ENCODE results near the gene ATG7. TPM values are rescaled to one million over a fixed set of nuclear protein-coding genes. Genes with fewer than 3 reads are reported as not detected.

Gene ATG7
- total and polyA plus RNA-seq, 4 experiments from 2014 or later = 16.9 to 32.8 (median 27.8) TPM

DNA sequence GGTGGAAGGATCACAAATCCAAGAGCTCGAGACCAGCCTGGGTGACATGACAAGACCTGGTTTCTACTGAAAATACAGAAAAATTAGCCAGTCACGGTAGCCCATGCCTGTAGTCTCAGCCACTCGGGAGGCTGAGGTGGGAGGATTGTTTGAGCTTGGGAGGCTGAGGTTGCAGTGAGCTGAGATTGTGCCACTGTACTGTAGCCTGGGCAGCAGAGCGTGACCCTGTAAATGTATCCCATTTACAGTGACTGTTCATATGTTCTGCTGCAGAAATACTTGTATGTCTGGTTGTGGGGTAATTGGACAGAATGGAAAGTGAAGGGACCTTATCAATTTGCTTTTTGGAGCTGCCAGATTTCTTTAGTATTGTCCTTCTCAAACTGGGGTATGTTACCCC is 24.9 kb downstream of the ATG7 start:
- H3K4me3 ChIP-seq (ENCODE audit: low read length in 2 of 2) = no peak overlapping the region
- no peak overlapping the region for H3K27ac ChIP-seq (ENCODE audit: low read depth, low read length)
- Mint-ChIP-seq H3K4me1 (peaks cover 2 to 9% (median 7%) of the 10 kb centered on the region in 4 donors), H3K4me3 (no peak overlapping the region), H3K36me3 (peaks cover 42% of the 10 kb centered on the region in 2 donors), H3K9me3 (no peaks in the 10 kb centered on the region), H3K27me3 (no peaks in the 10 kb centered on the region), H3K27ac (peak overlapping the region in 2 of 7 donors; percentile 24 to 30)
- POLR2A ChIA-PET (ENCODE audit: partially characterized antibody) = no interaction called here
- no peak for DNase-seq
- intact Hi-C loops (cut with micrococcal nuclease) = no loop called here
- no peaks in the 10 kb centered on the region for H3K9me3 ChIP-seq (ENCODE audit: control insufficient read depth in 1 of 2, low read length in 2 of 2)
- peaks cover under 1% of the 10 kb centered on the region for H3K4me1 ChIP-seq (ENCODE audit: insufficient read depth, low read length)
- CTCF ChIA-PET (ENCODE audit: partially characterized antibody) = no interaction called here
- H3K36me3 ChIP-seq (ENCODE audit: insufficient read depth, low read length) = peaks cover 9% of the 10 kb centered on the region
- H3K27me3 ChIP-seq (ENCODE audit: insufficient read depth, low read length) = no peaks in the 10 kb centered on the region

GRCh38 chr3:11300970-11301369 is 28.8 kb downstream of the ATG7 start:
- Histone ChIP-seq H3K9me3 (ENCODE audit: control insufficient read depth in 1 of 2, low read length in 2 of 2) (no peaks in the 10 kb centered on the region), H3K4me3 (ENCODE audit: low read length in 2 of 2) (no peak overlapping the region), H3K27me3 (ENCODE audit: insufficient read depth, low read length) (no peaks in the 10 kb centered on the region), H3K27ac (ENCODE audit: low read depth, low read length) (no peak overlapping the region), H3K36me3 (ENCODE audit: insufficient read depth, low read length) (peaks cover 17% of the 10 kb centered on the region), H3K4me1 (ENCODE audit: insufficient read depth, low read length) (no peaks in the 10 kb centered on the region)
- H3K4me3 Mint-ChIP-seq = no peak overlapping the region
- POLR2A ChIA-PET (ENCODE audit: partially characterized antibody) = interaction anchor here (0.9 kb wide), 1 partner anchor 29 kb away, joined by 4 read pairs; the partner anchor contains the start of gene ATG7
- peaks cover 58 to 63% of the 10 kb centered on the region in 2 donors for H3K36me3 Mint-ChIP-seq
- H3K27me3 Mint-ChIP-seq = no peaks in the 10 kb centered on the region
- no peaks in the 10 kb centered on the region for H3K9me3 Mint-ChIP-seq
- H3K4me1 Mint-ChIP-seq = peaks cover 4 to 18% (median 10%) of the 10 kb centered on the region in 4 donors
- CTCF ChIA-PET (ENCODE audit: partially characterized antibody) = no interaction called here
- DNase-seq = no peak
- intact Hi-C loops (cut with micrococcal nuclease) = no loop called here
- peak overlapping the region in 4 of 7 donors; percentile 1 to 88 (median 40) for H3K27ac Mint-ChIP-seq

DNA sequence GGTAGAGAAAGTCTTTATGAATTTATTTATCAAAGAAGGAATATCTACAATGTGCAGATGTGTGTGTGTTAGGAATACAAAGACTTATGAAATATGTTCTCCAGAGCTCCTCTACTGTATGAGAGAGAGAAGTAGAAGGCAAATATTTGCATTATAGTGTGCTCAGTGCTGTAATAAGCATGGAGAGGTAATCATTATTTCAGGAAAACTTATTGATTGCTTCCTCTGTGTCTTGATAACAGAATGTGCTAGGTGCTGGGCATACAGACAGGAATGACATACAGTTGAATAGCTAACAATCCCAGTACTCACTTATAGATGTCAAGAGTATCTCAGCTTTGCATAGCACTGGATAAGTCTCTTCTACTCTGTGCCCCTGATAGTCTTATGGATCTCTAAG is 30.2 kb downstream of the ATG7 start:
- intact Hi-C loops (cut with micrococcal nuclease) = no loop called here
- Mint-ChIP-seq H3K36me3 (peaks cover 69% of the 10 kb centered on the region in 2 donors), H3K9me3 (no peaks in the 10 kb centered on the region), H3K4me1 (peaks cover 14 to 28% (median 18%) of the 10 kb centered on the region in 4 donors), H3K27ac (no peak overlapping the region), H3K4me3 (no peak overlapping the region), H3K27me3 (no peaks in the 10 kb centered on the region)
- DNase-seq = no peak
- POLR2A ChIA-PET (ENCODE audit: partially characterized antibody) = no interaction called here
- peaks cover 25% of the 10 kb centered on the region for H3K36me3 ChIP-seq (ENCODE audit: insufficient read depth, low read length)
- H3K27me3 ChIP-seq (ENCODE audit: insufficient read depth, low read length) = no peaks in the 10 kb centered on the region
- H3K4me1 ChIP-seq (ENCODE audit: insufficient read depth, low read length) = peaks cover 7% of the 10 kb centered on the region
- H3K27ac ChIP-seq (ENCODE audit: low read depth, low read length) = no peak overlapping the region
- no peaks in the 10 kb centered on the region for H3K9me3 ChIP-seq (ENCODE audit: control insufficient read depth in 1 of 2, low read length in 2 of 2)
- no peak overlapping the region for H3K4me3 ChIP-seq (ENCODE audit: low read length in 2 of 2)
- CTCF ChIA-PET (ENCODE audit: partially characterized antibody) = interaction anchor here (1.2 kb wide), 1 partner anchor 66 kb away, joined by 4 read pairs; no protein-coding TSS in a partner anchor

GRCh38 chr3:11304175-11304574 is 32.0 kb downstream of the ATG7 start:
- intact Hi-C loops (cut with micrococcal nuclease) = no loop called here
- Mint-ChIP-seq H3K27ac (peak overlapping the region in 1 of 7 donors; percentile 48), H3K4me1 (peaks cover 14 to 31% (median 18%) of the 10 kb centered on the region in 4 donors), H3K4me3 (no peak overlapping the region), H3K9me3 (no peaks in the 10 kb centered on the region), H3K36me3 (peaks cover 70 to 72% of the 10 kb centered on the region in 2 donors), H3K27me3 (no peaks in the 10 kb centered on the region)
- H3K4me1 ChIP-seq (ENCODE audit: insufficient read depth, low read length) = peaks cover 7% of the 10 kb centered on the region
- ChIA-PET POLR2A (ENCODE audit: partially characterized antibody) (interaction anchor here (1.3 kb wide), 1 partner anchor 13 kb away, joined by 3 read pairs; no protein-coding TSS in a partner anchor), CTCF (ENCODE audit: partially characterized antibody) (interaction anchor here (1.3 kb wide), 1 partner anchor 30 kb away, joined by 7 read pairs; no protein-coding TSS in a partner anchor)
- DNase-seq = no peak
- H3K4me3 ChIP-seq (ENCODE audit: low read length in 2 of 2) = no peak overlapping the region
- H3K27ac ChIP-seq (ENCODE audit: low read depth, low read length) = no peak overlapping the region
- no peaks in the 10 kb centered on the region for H3K27me3 ChIP-seq (ENCODE audit: insufficient read depth, low read length)
- H3K36me3 ChIP-seq (ENCODE audit: insufficient read depth, low read length) = peaks cover 42% of the 10 kb centered on the region
- no peaks in the 10 kb centered on the region for H3K9me3 ChIP-seq (ENCODE audit: control insufficient read depth in 1 of 2, low read length in 2 of 2)

DNA sequence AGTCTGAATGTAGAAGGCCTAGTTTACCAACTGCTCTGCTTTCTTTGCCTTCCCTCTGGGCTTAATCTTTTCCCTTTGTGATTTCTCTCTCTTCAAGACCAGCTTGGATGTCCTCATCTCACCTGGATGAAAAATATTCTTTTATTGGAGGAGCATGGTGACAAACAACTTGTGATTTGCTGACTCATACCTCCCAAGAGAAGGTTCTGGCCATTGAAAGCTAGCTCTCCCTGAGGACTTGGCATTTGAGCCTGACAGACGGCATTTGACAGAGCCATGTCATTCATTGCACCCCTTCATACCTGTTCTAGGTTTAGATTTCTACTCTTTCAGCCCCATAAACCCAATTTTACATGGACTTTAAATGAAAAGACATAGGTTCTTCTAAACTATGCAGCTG is 33.3 kb downstream of the ATG7 start:
- Histone ChIP-seq H3K4me1 (ENCODE audit: insufficient read depth, low read length) (peaks cover 7% of the 10 kb centered on the region), H3K9me3 (ENCODE audit: control insufficient read depth in 1 of 2, low read length in 2 of 2) (no peaks in the 10 kb centered on the region), H3K4me3 (ENCODE audit: low read length in 2 of 2) (no peak overlapping the region), H3K27ac (ENCODE audit: low read depth, low read length) (no peak overlapping the region), H3K36me3 (ENCODE audit: insufficient read depth, low read length) (peaks cover 42% of the 10 kb centered on the region), H3K27me3 (ENCODE audit: insufficient read depth, low read length) (no peaks in the 10 kb centered on the region)
- DNase-seq = no peak
- intact Hi-C loops (cut with micrococcal nuclease) = no loop called here
- no peaks in the 10 kb centered on the region for H3K27me3 Mint-ChIP-seq
- H3K4me3 Mint-ChIP-seq = no peak overlapping the region
- H3K36me3 Mint-ChIP-seq = peaks cover 66 to 69% of the 10 kb centered on the region in 2 donors
- H3K4me1 Mint-ChIP-seq = peaks cover 14 to 31% (median 18%) of the 10 kb centered on the region in 4 donors
- CTCF ChIA-PET (ENCODE audit: partially characterized antibody) = interaction anchor here (1.3 kb wide), 2 partner anchors 29 to 69 kb away, joined by 6 to 7 read pairs; no protein-coding TSS in a partner anchor
- H3K9me3 Mint-ChIP-seq = no peaks in the 10 kb centered on the region
- POLR2A ChIA-PET (ENCODE audit: partially characterized antibody) = interaction anchor here (2.6 kb wide), 1 partner anchor 33 kb away, joined by 9 read pairs; the partner anchor contains the start of gene ATG7
- peak overlapping the region in 3 of 7 donors; percentile 7 to 60 (median 54) for H3K27ac Mint-ChIP-seq

DNA sequence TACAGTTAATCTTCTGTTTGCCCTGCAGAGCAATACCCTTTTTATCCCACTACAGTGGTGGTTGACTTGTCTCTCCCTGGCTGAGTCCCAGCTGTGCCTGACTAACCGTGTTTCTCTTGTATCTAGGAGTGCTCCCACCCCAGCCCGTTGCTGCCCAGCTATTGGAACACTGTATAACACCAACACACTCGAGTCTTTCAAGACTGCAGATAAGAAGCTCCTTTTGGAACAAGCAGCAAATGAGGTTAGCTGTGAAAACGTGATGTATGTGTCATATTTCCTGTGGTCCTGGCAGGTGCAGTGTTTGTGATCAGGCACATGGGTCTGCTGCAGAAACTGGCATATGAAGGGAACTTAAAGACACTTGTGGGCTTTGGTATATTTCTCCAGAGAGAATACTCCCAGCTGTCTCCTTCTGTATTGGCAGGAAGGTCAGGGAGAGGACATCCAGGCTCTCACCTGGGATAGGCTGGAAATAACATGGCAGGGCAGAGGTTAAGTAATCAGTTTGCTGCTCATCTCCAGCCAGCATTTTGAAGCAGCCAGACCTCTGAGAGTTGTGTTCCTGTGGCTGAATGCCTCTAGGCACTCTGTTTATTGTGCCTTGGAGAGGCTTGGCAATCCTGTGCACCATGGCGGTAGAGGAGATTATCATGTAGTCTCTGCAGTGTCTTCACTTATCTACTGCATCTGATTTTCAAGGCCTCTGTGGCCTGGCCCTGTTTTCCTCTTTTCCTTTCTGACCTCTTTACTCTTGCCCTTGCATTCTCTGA is 34.8 kb downstream of the ATG7 start:
- Mint-ChIP-seq H3K9me3 (no peaks in the 10 kb centered on the region), H3K27ac (peak overlapping the region in 6 of 7 donors; percentile 60 to 88 (median 78)), H3K36me3 (peaks cover 62% of the 10 kb centered on the region in 2 donors), H3K27me3 (no peaks in the 10 kb centered on the region), H3K4me3 (peak overlapping the region in 1 of 8 donors; percentile 40), H3K4me1 (peaks cover 14 to 27% (median 18%) of the 10 kb centered on the region in 4 donors)
- Histone ChIP-seq H3K9me3 (ENCODE audit: control insufficient read depth in 1 of 2, low read length in 2 of 2) (no peaks in the 10 kb centered on the region), H3K27ac (ENCODE audit: low read depth, low read length) (no peak overlapping the region), H3K4me3 (ENCODE audit: low read length in 2 of 2) (no peak overlapping the region), H3K4me1 (ENCODE audit: insufficient read depth, low read length) (peaks cover 7% of the 10 kb centered on the region), H3K27me3 (ENCODE audit: insufficient read depth, low read length) (no peaks in the 10 kb centered on the region), H3K36me3 (ENCODE audit: insufficient read depth, low read length) (peaks cover 44% of the 10 kb centered on the region)
- intact Hi-C loops (cut with micrococcal nuclease) = no loop called here
- DNase-seq = peak in 1 of 5 donors; percentile 44
- ChIA-PET POLR2A (ENCODE audit: partially characterized antibody) (interaction anchor here (1.2 to 2.6 kb wide), 2 partner anchors 10 to 35 kb away, joined by 3 to 9 read pairs; partner anchors contain the start of gene ATG7), CTCF (ENCODE audit: partially characterized antibody) (interaction anchor here (1.2 to 1.3 kb wide), 2 partner anchors 28 to 70 kb away, joined by 5 to 6 read pairs; no protein-coding TSS in a partner anchor)

- no peaks in the 10 kb centered on the region for H3K27me3 ChIP-seq (ENCODE audit: insufficient read depth, low read length)
- POLR2A ChIA-PET (ENCODE audit: partially characterized antibody) = interaction anchor here (1.2 to 2.6 kb wide), 2 partner anchors 9 to 36 kb away, joined by 3 to 9 read pairs; partner anchors contain the start of gene ATG7
- H3K27ac Mint-ChIP-seq = peak overlapping the region in 2 of 7 donors; percentile 45 to 59
- H3K4me1 Mint-ChIP-seq = peaks cover 14 to 27% (median 18%) of the 10 kb centered on the region in 4 donors
- peaks cover 7% of the 10 kb centered on the region for H3K4me1 ChIP-seq (ENCODE audit: insufficient read depth, low read length)
- no peak for DNase-seq
- peaks cover 42% of the 10 kb centered on the region for H3K36me3 ChIP-seq (ENCODE audit: insufficient read depth, low read length)
- no peak overlapping the region for H3K4me3 ChIP-seq (ENCODE audit: low read length in 2 of 2)
- H3K9me3 Mint-ChIP-seq = no peaks in the 10 kb centered on the region
- no peaks in the 10 kb centered on the region for H3K27me3 Mint-ChIP-seq
- H3K4me3 Mint-ChIP-seq = no peak overlapping the region
- intact Hi-C loops (cut with micrococcal nuclease) = no loop called here
- H3K9me3 ChIP-seq (ENCODE audit: control insufficient read depth in 1 of 2, low read length in 2 of 2) = no peaks in the 10 kb centered on the region
- CTCF ChIA-PET (ENCODE audit: partially characterized antibody) = no interaction called here
- no peak overlapping the region for H3K27ac ChIP-seq (ENCODE audit: low read depth, low read length)
- H3K36me3 Mint-ChIP-seq = peaks cover 61 to 62% of the 10 kb centered on the region in 2 donors
These were observed 35.7 kb downstream of the ATG7 start for GRCh38 chr3:11307830-11308432.
